Natural killer cell (primary cell): ENCODE results near the gene GOLGA1. TPM values are rescaled to one million over a fixed set of nuclear protein-coding genes. Genes with fewer than 3 reads are reported as not detected.
"Not testable (repeated sequence)": the region's sequence is repeated elsewhere in the genome, so short reads cannot be mapped to it uniquely, and the experiment has no call there.

Experiments
- ATAC-seq, 3 donors: fragments of 150-1000 bp in 2 of 3; fragments of 200-7000 bp in 1 of 3; cut with Tn5 transposase; 1 replicate in 1 of 3; 2 replicates in 2 of 3; pipeline ENCODE4 v1.10.0; 2021; ENCODE audit warnings: mild to moderate bottlenecking in 2 of 3, moderate library complexity in 2 of 3
- DNase-seq, 2 donors: peaks; one replicate each; pipeline versions ENCODE4 v3.0.0 to v3.0.0-alpha.2; 2013 to 2021; ENCODE audit warnings: mixed read lengths in 1 of 2
- H3K27ac ChIP-seq: one replicate; pipeline ENCODE4 v1.5.1; 2013; ENCODE audit warnings: mild to moderate bottlenecking, low read length
- H3K27me3 ChIP-seq: one replicate; pipeline ENCODE4 v1.6.1; 2013; ENCODE audit warnings: low read length; ENCODE audit not compliant: control insufficient read depth, insufficient read depth
- H3K36me3 ChIP-seq: one replicate; pipeline ENCODE4 v1.6.1; 2013; ENCODE audit warnings: low read length; ENCODE audit not compliant: control insufficient read depth, insufficient read depth
- H3K4me1 ChIP-seq: one replicate; pipeline ENCODE4 v1.6.1; 2013; ENCODE audit warnings: low read length; ENCODE audit not compliant: control insufficient read depth, insufficient read depth
- H3K4me3 ChIP-seq: one replicate; pipeline ENCODE4 v1.5.1; 2013; ENCODE audit warnings: low read length
- H3K9me3 ChIP-seq: one replicate; pipeline ENCODE4 v1.6.1; 2013; ENCODE audit warnings: low read length; ENCODE audit not compliant: control insufficient read depth, insufficient read depth
- H3K27ac Mint-ChIP-seq, 2 donors: one replicate each; pipeline ENCODE4 v1.8.0; 2022; ENCODE audit warnings: mild to moderate bottlenecking in 2 of 2, mixed read lengths in 2 of 2, moderate library complexity in 1 of 2
- H3K27me3 Mint-ChIP-seq, 2 donors: one replicate each; pipeline ENCODE4 v1.8.0; 2022; ENCODE audit warnings: low read depth in 2 of 2, mixed read lengths in 2 of 2
- H3K36me3 Mint-ChIP-seq: one replicate; pipeline ENCODE4 v1.8.0; 2022; ENCODE audit warnings: mixed read lengths
- H3K4me1 Mint-ChIP-seq, 2 donors: one replicate each; pipeline ENCODE4 v1.8.0; 2022; ENCODE audit warnings: mixed read lengths in 2 of 2
- H3K4me3 Mint-ChIP-seq: one replicate; pipeline ENCODE4 v1.8.0; 2022; ENCODE audit warnings: mild to moderate bottlenecking, moderate library complexity, mixed read lengths
- H3K9me3 Mint-ChIP-seq, 2 donors: one replicate each; pipeline ENCODE4 v1.8.0; 2022; ENCODE audit warnings: mixed read lengths in 2 of 2
- CTCF ChIP-seq: fragments of 200-600 bp; IDR thresholded peaks from one replicate; pipeline ENCODE4 v1.8.0; 2022; ENCODE audit warnings: antibody characterized with exemption
- WGBS: methylation state at CpG from one replicate; pipeline ENCODE4 v1.1.7; 2013; ENCODE audit warnings: missing lambda C conversion rate; ENCODE audit not compliant: insufficient coverage; 5-methylcytosine and 5-hydroxymethylcytosine counted together
- intact Hi-C: fragments of 100-400 bp; cut with micrococcal nuclease; formaldehyde crosslinking; loops from one replicate; pipeline ENCODE4 v1.14.2; 2022
- total RNA-seq, 4 donors: library from RNA; stranded (reverse); fragments of 120-200 nt in 1 of 4; gene quantifications; one replicate each; pipeline versions ENCODE4 v1.2.3 to v1.2.4, GENCODE V29; 2013 to 2022

Gene GOLGA1
- total RNA-seq, 3 donors from 2014 or later (not counting 1 experiment from before 2014, with no cell fraction given) = 21.5 to 32.4 (median 27.0) TPM

GRCh38 chr9:124840300-124840833 lies 100.5 kb downstream of the GOLGA1 start:
- ATAC-seq = no peak
- intact Hi-C loops = no loop called here
- Mint-ChIP-seq H3K27ac (no peak overlapping the region), H3K9me3 (no peaks in the 10 kb centered on the region), H3K27me3 (peaks cover 8 to 12% of the 10 kb centered on the region in 2 donors), H3K36me3 (no peaks in the 10 kb centered on the region), H3K4me3 (no peak overlapping the region), H3K4me1 (no peaks in the 10 kb centered on the region)
- Histone ChIP-seq H3K36me3 (no peaks in the 10 kb centered on the region), H3K27ac (no peak overlapping the region), H3K4me3 (no peak overlapping the region), H3K4me1 (no peaks in the 10 kb centered on the region), H3K27me3 (peaks cover 2% of the 10 kb centered on the region), H3K9me3 (no peaks in the 10 kb centered on the region)
- TF ChIP-seq CTCF = no peak
- DNase-seq = peak in 1 of 2 donors; percentile 33
- WGBS = 77% methylated on average over 16 of the region's 18 CpGs

GRCh38 chr9:124839612-124840299 lies 101.1 kb downstream of the GOLGA1 start:
- no peak overlapping the region for H3K4me3 Mint-ChIP-seq
- H3K9me3 ChIP-seq = no peaks in the 10 kb centered on the region
- no peaks in the 10 kb centered on the region for H3K36me3 Mint-ChIP-seq
- H3K9me3 Mint-ChIP-seq = no peaks in the 10 kb centered on the region
- no peaks in the 10 kb centered on the region for H3K4me1 ChIP-seq
- no peak overlapping the region for H3K4me3 ChIP-seq
- peaks cover 8 to 12% of the 10 kb centered on the region in 2 donors for H3K27me3 Mint-ChIP-seq
- no peaks in the 10 kb centered on the region for H3K36me3 ChIP-seq
- no peak overlapping the region for H3K27ac ChIP-seq
- WGBS = 69% methylated on average over 10 of the region's 12 CpGs
- peak; percentile 5 for TF ChIP-seq CTCF
- intact Hi-C loops = loop anchor here (10.0 kb wide), 1 partner anchor 55 kb away; no protein-coding TSS in a partner anchor
- DNase-seq (no peak), ATAC-seq (no peak)
- no peaks in the 10 kb centered on the region for H3K4me1 Mint-ChIP-seq
- no peak overlapping the region for H3K27ac Mint-ChIP-seq
- H3K27me3 ChIP-seq = peaks cover 2% of the 10 kb centered on the region

- H3K4me3 Mint-ChIP-seq = peak overlapping the region; percentile 21
- not testable (repeated sequence) for H3K4me3 ChIP-seq, DNase-seq, H3K27ac Mint-ChIP-seq, H3K4me1 ChIP-seq, H3K36me3 ChIP-seq, H3K27me3 ChIP-seq, H3K4me1 Mint-ChIP-seq, H3K9me3 Mint-ChIP-seq, H3K36me3 Mint-ChIP-seq, H3K9me3 ChIP-seq, H3K27ac ChIP-seq
- intact Hi-C loops = loop anchor here (10.0 kb wide), 1 partner anchor 56 kb away; no protein-coding TSS in a partner anchor
- 41% methylated on average over 33 of the region's 52 CpGs for WGBS
- H3K27me3 Mint-ChIP-seq = peaks cover 8 to 12% of the 10 kb centered on the region in 2 donors
- ATAC-seq = peak in 1 of 3 donors; percentile 47
These were observed 102.2 kb downstream of the GOLGA1 start for GRCh38 chr9:124838567-124839275.

DNA sequence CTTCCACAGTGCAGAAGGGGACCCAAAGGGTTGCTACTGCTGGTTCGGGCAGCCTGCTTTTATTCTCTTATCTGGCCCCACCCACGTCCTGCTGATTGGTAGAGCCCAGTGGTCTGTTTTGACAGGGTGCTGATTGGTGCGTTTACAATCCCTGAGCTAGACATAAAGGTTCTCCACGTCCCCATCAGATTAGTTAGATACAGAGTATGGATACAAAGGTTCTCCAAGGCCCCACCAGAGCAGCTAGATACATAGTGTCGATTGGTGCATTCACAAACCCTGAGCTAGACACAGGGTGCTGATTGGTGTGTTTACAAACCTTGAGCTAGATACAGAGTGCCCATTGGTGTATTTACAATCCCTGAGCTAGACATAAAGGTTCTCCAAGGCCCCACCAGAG lies 102.8 kb downstream of the GOLGA1 start:
- H3K4me3 Mint-ChIP-seq, H3K36me3 ChIP-seq, H3K9me3 ChIP-seq, H3K27ac Mint-ChIP-seq, H3K9me3 Mint-ChIP-seq, H3K36me3 Mint-ChIP-seq, H3K4me1 ChIP-seq, H3K4me1 Mint-ChIP-seq, ATAC-seq, DNase-seq, H3K27me3 ChIP-seq, H3K27ac ChIP-seq, H3K4me3 ChIP-seq: not testable (repeated sequence)
- 89% methylated on average over 4 of the region's 5 CpGs for WGBS
- intact Hi-C loops = loop anchor here (10.0 kb wide), 1 partner anchor 57 kb away; no protein-coding TSS in a partner anchor
- peaks cover 8 to 12% of the 10 kb centered on the region in 2 donors for H3K27me3 Mint-ChIP-seq
